Mammary epithelial cell (primary cell): ENCODE results near the gene VSIG2.

ENCODE experiments used
- CTCF ChIP-seq, 2 donors: IDR thresholded peaks in 1 of 2; conservative IDR thresholded peaks in 1 of 2; 2 replicates each; pipeline ENCODE4 v1.5.1; 2011 to 2012; ENCODE audit warnings: inconsistent platforms in 2 of 2, low read length in 2 of 2, mild to moderate bottlenecking in 2 of 2, control low read depth in 1 of 2, low read depth in 1 of 2; ENCODE audit not compliant: insufficient read depth in 1 of 2; ENCODE audit errors: extremely low read depth in 1 of 2
- EZH2 ChIP-seq: IDR thresholded peaks from 2 replicates; pipeline ENCODE4 v1.6.1; 2012; ENCODE audit warnings: low read length, inconsistent platforms, borderline replicate concordance

GRCh38 chr11:124758355-124759265, 6.6 kb upstream of the VSIG2 start:
- peak; percentile 47 for TF ChIP-seq EZH2
- peak; percentile 49 to 73 for TF ChIP-seq CTCF (conservative IDR thresholded peaks at IDR 0.05 in 1 of 2, IDR thresholded peaks at IDR 0.05 in 1 of 2; ENCODE audit: extremely low read depth in 1 of 2, insufficient read depth in 1 of 2, low read depth in 1 of 2, low read length in 2 of 2)
